Heart left ventricle (tissue), 16 donors: ENCODE measurements around the gene ZC3H12C. TPM values are rescaled to one million over a fixed set of nuclear protein-coding genes. Genes with fewer than 3 reads are reported as not detected.

Experiments
- ATAC-seq, 4 donors: fragments of 200-7000 bp; cut with Tn5 transposase; one replicate each; pipeline ENCODE4 v1.9.1; 2020 to 2022; ENCODE audit warnings: moderate library complexity in 4 of 4, mild to moderate bottlenecking in 3 of 4, moderate number of reproducible peaks in 1 of 4
- DNase-seq, 5 donors: peaks; one replicate each; pipeline ENCODE4 v3.0.0-alpha.2; 2020
- H3K27ac ChIP-seq, 12 donors: fragments of 200-600 bp; sonication (generic) in 4 of 12; one replicate each; pipeline versions ENCODE4 v1.5.0 to v1.8.0; 2016 to 2022; ENCODE audit warnings: mild to moderate bottlenecking in 2 of 12
- H3K27me3 ChIP-seq, 9 donors: fragments of 200-600 bp; sonication (generic) in 2 of 9; one replicate each; pipeline versions ENCODE4 v1.5.1 to v1.8.0; 2016 to 2022; ENCODE audit warnings: mild to moderate bottlenecking in 3 of 9
- H3K36me3 ChIP-seq, 9 donors: fragments of 200-600 bp; sonication (generic) in 2 of 9; one replicate each; pipeline versions ENCODE4 v1.5.0 to v1.8.0; 2018 to 2022; ENCODE audit warnings: mild to moderate bottlenecking in 2 of 9
- H3K4me1 ChIP-seq, 12 donors: fragments of 200-600 bp; sonication (generic) in 4 of 12; one replicate each; pipeline versions ENCODE4 v1.5.0 to v1.8.0; 2016 to 2022; ENCODE audit warnings: mild to moderate bottlenecking in 3 of 12
- H3K4me3 ChIP-seq, 12 donors: fragments of 200-600 bp; sonication (generic) in 4 of 12; one replicate each; pipeline versions ENCODE4 v1.5.0 to v1.8.0; 2017 to 2022; ENCODE audit warnings: mild to moderate bottlenecking in 9 of 12, moderate library complexity in 4 of 12
- H3K9me3 ChIP-seq, 12 donors: fragments of 200-600 bp; sonication (generic) in 4 of 12; one replicate each; pipeline versions ENCODE4 v1.5.0 to v1.8.0; 2016 to 2022; ENCODE audit warnings: mild to moderate bottlenecking in 1 of 12
- CTCF ChIP-seq, 12 donors: fragments of 200-600 bp; sonication (generic) in 4 of 12; IDR thresholded peaks; one replicate each; pipeline versions ENCODE4 v1.5.0 to v1.8.0; 2018 to 2022; ENCODE audit warnings: antibody characterized with exemption in 12 of 12, mild to moderate bottlenecking in 5 of 12
- POLR2A ChIP-seq, 2 donors: fragments of 450-650 bp; IDR thresholded peaks; one replicate each; pipeline ENCODE4 v1.6.1; 2017; ENCODE audit warnings: antibody characterized with exemption in 2 of 2, mild to moderate bottlenecking in 2 of 2, moderate library complexity in 2 of 2
- WGBS, 4 donors: extraction: QIAGEN DNeasy Blood & Tissue Kit in 2 of 4; methylation state at CpG; one replicate each; pipeline versions ENCODE4 v1.1.5 to v1.1.7; 2013 to 2018; 5-methylcytosine and 5-hydroxymethylcytosine counted together
- intact Hi-C, 10 donors: fragments of 100-400 bp; cut with DNase I; formaldehyde crosslinking; loops; one replicate each; pipeline versions ENCODE4 v1.11.1 to v1.14.2; 2022
- polyA plus RNA-seq, 2 donors: library from polyadenylated mRNA; stranded (reverse); fragments of 200-250 nt; gene quantifications; one replicate each; pipeline ENCODE4 v1.2.3, GENCODE V29; 2013
- total RNA-seq, 9 donors: library from RNA; depleted of rRNA in 2 of 9; stranded (reverse); fragments of >200 nt in 2 of 9; fragmentation: NEBNext Ultra II Directional in 3 of 9; extraction: Animal tissue kit (Norgen Biotek cat#: 25700) in 3 of 9; gene quantifications; one replicate each; pipeline versions ENCODE4 v1.1.0 to v1.2.4, GENCODE V29; 2016 to 2023
- donor health status: ischemic (EF 13 %, LVEDD 7.1; RV severe dilation, severe dysfunction).
- donor health status: healthy with polysubstance abuse.
- donor health status: DM: no; HTN: yes; CAD: no.
- donor health status: DM: no; HTN: no; CAD: no.
- donor health status: ischemic (EF 25% LVEDD 6.9; RV normal size, moderate dysfunction).
- donor health status: ischemic (EF 25% LVEDD 5.7; RV mildly dilated, moderate dysfunction).
- donor health status: healthy.
- donor health status: DM: yes; HTN: yes; CAD: no.
- donor health status: ischemic (EF 35%, LVEDD 5.7; RV mildly dilated, moderate dysfunction).
- donor health status: nonischemic (EF 11% LVEDD 7.7; RV severe dilation, severe dysfunction).
- donor health status: DM: yes; HTN: yes; CAD: no.
- donor health status: PGD.
- donor health status: ischemic (EF 29% LVEDD 5.4; RV normal size, mild dysfunction).
- donor health status: nonischemic (EF 23%, LVEDD 6.1; RV moderate dilation, normal function).

Gene ZC3H12C
- total and polyA plus RNA-seq, 11 donors = 2.1 to 24.3 (median 17.3) TPM

GRCh38 chr11:110077346-110077745 is 15.8 kb upstream of the ZC3H12C start:
- ATAC-seq = no peak
- DNase-seq = no peak
- H3K36me3 ChIP-seq = no peaks in the 10 kb centered on the region
- H3K27me3 ChIP-seq = no peaks in the 10 kb centered on the region
- TF ChIP-seq CTCF (IDR thresholded peaks at IDR 0.05) = no peak
- no peak for TF ChIP-seq POLR2A (IDR thresholded peaks at IDR 0.05)
- H3K9me3 ChIP-seq = peaks cover 0 to 6% (median 0%) of the 10 kb centered on the region in 12 donors
- intact Hi-C loops = no loop called here
- H3K27ac ChIP-seq = no peak overlapping the region
- 92 to 95% (median 93%) methylated on average over 1 of the region's 1 CpG for WGBS, 4 donors
- peaks cover 0 to 22% (median 0%) of the 10 kb centered on the region in 12 donors for H3K4me1 ChIP-seq
- H3K4me3 ChIP-seq = no peak overlapping the region

DNA sequence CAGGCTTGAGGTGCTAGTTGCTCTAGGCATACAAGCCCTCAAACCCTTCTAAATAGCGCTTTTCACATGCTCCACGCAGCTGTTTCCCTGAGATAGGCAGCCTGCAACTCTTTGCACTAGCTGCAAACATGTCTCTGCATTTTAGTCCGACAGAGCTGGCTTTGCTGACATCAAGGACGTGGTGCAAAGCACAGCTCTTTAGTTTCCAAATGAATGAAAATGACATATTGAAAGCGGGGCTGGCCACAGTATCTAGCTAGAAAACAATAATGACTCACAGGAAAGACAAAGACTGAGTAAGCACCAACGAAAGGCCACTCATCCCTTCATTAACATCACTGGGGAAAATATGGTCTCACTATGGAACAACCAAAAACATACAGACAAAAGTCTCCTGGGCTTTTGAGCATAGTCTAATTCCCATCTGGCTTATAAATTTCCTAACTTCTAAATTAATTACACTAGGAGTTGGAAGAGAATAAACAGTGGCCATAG is 15.3 kb upstream of the ZC3H12C start:
- WGBS, 4 donors = 69 to 80% (median 72%) methylated on average over 6 of the region's 6 CpGs
- DNase-seq (no peak), ATAC-seq (no peak)
- peaks cover 0 to 6% (median 0%) of the 10 kb centered on the region in 12 donors for H3K9me3 ChIP-seq
- intact Hi-C loops = no loop called here
- H3K27ac ChIP-seq = no peak overlapping the region
- H3K27me3 ChIP-seq = no peaks in the 10 kb centered on the region
- no peak for TF ChIP-seq POLR2A (IDR thresholded peaks at IDR 0.05)
- no peak for TF ChIP-seq CTCF (IDR thresholded peaks at IDR 0.05)
- no peaks in the 10 kb centered on the region for H3K36me3 ChIP-seq
- no peak overlapping the region for H3K4me3 ChIP-seq
- H3K4me1 ChIP-seq = peaks cover 0 to 22% (median 0%) of the 10 kb centered on the region in 12 donors

- DNase-seq = no peak
- intact Hi-C loops = no loop called here
- 97 to 100% (median 98%) methylated on average over 1 of the region's 1 CpG for WGBS, 4 donors
Observed at GRCh38 chr11:110078923-110079544, 14.2 kb upstream of the ZC3H12C start.

More at GRCh38 chr11:110078923-110079544, 14.2 kb upstream of the ZC3H12C start:
- peaks cover 0 to 6% (median 0%) of the 10 kb centered on the region in 12 donors for H3K9me3 ChIP-seq
- TF ChIP-seq POLR2A (IDR thresholded peaks at IDR 0.05) (no peak), CTCF (IDR thresholded peaks at IDR 0.05) (no peak)
- no peak for ATAC-seq
- H3K27ac ChIP-seq = no peak overlapping the region
- H3K27me3 ChIP-seq = no peaks in the 10 kb centered on the region
- H3K36me3 ChIP-seq = no peaks in the 10 kb centered on the region
- peaks cover 0 to 17% (median 0%) of the 10 kb centered on the region in 12 donors for H3K4me1 ChIP-seq
- no peak overlapping the region for H3K4me3 ChIP-seq
